Heart right ventricle (tissue), 16 donors: Measurements from ENCODE around the gene RAD51B. TPM values are rescaled to one million over a fixed set of nuclear protein-coding genes. Genes with fewer than 3 reads are reported as not detected.

ENCODE experiments used
- ATAC-seq, 8 donors: fragments of 200-7000 bp; cut with Tn5 transposase; one replicate each; pipeline ENCODE4 v1.9.1; 2020; ENCODE audit warnings: mild to moderate bottlenecking in 8 of 8, moderate library complexity in 8 of 8, moderate number of reproducible peaks in 1 of 8
- DNase-seq, 2 donors: peaks; one replicate each; pipeline ENCODE4 v3.0.0-alpha.2; 2020
- H3K27ac ChIP-seq, 10 donors: fragments of 200-600 bp; sonication (generic) in 2 of 10; one replicate each; pipeline versions ENCODE4 v1.5.0 to v1.8.0; 2020 to 2022; ENCODE audit warnings: mild to moderate bottlenecking in 3 of 10
- H3K27me3 ChIP-seq, 7 donors: fragments of 200-600 bp; one replicate each; pipeline ENCODE4 v1.8.0; 2021 to 2022; ENCODE audit warnings: mild to moderate bottlenecking in 2 of 7
- H3K36me3 ChIP-seq, 9 donors: fragments of 200-600 bp; sonication (generic) in 1 of 9; one replicate each; pipeline versions ENCODE4 v1.5.0 to v1.8.0; 2020 to 2022; ENCODE audit warnings: mild to moderate bottlenecking in 2 of 9
- H3K4me1 ChIP-seq, 9 donors: fragments of 200-600 bp; sonication (generic) in 1 of 9; one replicate each; pipeline versions ENCODE4 v1.5.0 to v1.8.0; 2020 to 2022; ENCODE audit warnings: mild to moderate bottlenecking in 4 of 9
- H3K4me3 ChIP-seq, 10 donors: fragments of 200-600 bp; sonication (generic) in 2 of 10; one replicate each; pipeline versions ENCODE4 v1.5.0 to v1.8.0; 2020 to 2022; ENCODE audit warnings: mild to moderate bottlenecking in 7 of 10, moderate library complexity in 2 of 10
- H3K9me3 ChIP-seq, 11 donors: fragments of 200-600 bp in 10 of 11; sonication (generic) in 2 of 11; one replicate each; pipeline versions ENCODE4 v1.5.0 to v1.8.0; 2013 to 2022; ENCODE audit warnings: mild to moderate bottlenecking in 2 of 11, control low read depth in 1 of 11, moderate library complexity in 1 of 11
- WGBS, 2 donors: extraction: QIAGEN DNeasy Blood & Tissue Kit; methylation state at CpG; one replicate each; pipeline ENCODE4 v1.1.7; 2013; ENCODE audit warnings: inconsistent platforms in 1 of 2; 5-methylcytosine and 5-hydroxymethylcytosine counted together
- intact Hi-C, 10 donors: fragments of 100-400 bp; cut with DNase I; formaldehyde crosslinking; loops; one replicate each; pipeline versions ENCODE4 v1.11.1 to v1.14.2; 2022
- polyA plus RNA-seq, 2 donors: library from polyadenylated mRNA; stranded (reverse); fragments of 200-250 nt; gene quantifications; one replicate each; pipeline ENCODE4 v1.2.3, GENCODE V29; 2013
- total RNA-seq, 10 donors: library from RNA; stranded (reverse); fragmentation: NEBNext Ultra II Directional in 3 of 10; extraction: Animal tissue kit (Norgen Biotek cat#: 25700) in 3 of 10; gene quantifications; one replicate each; pipeline versions ENCODE4 v1.2.1 to v1.2.4, GENCODE V29; 2021 to 2023
- TF ChIP-seq, protein P1 (sequence below), 9 donors: fragments of 200-600 bp; sonication (generic) in 2 of 9; IDR thresholded peaks; one replicate each; pipeline versions ENCODE4 v1.5.0 to v1.8.0; 2021 to 2022; ENCODE audit warnings: antibody characterized with exemption in 9 of 9, mild to moderate bottlenecking in 5 of 9, moderate library complexity in 1 of 9
- donor health status: Arrhythmogenic right ventricular cardiomyopathy.
- donor health status: ischemic (EF 13 %, LVEDD 7.1; RV severe dilation, severe dysfunction).
- donor health status: healthy with polysubstance abuse.
- donor health status: DM: no; HTN: yes; CAD: no.
- donor health status: DM: no; HTN: no; CAD: no.
- donor health status: ischemic (EF 25% LVEDD 6.9; RV normal size, moderate dysfunction).
- donor health status: ischemic (EF 25% LVEDD 5.7; RV mildly dilated, moderate dysfunction).
- donor health status: healthy.
- donor health status: DM: yes; HTN: yes; CAD: no.
- donor health status: Ischemic cardiomyopathy.
- donor health status: ischemic (EF 35%, LVEDD 5.7; RV mildly dilated, moderate dysfunction).
- donor health status: nonischemic (EF 11% LVEDD 7.7; RV severe dilation, severe dysfunction).
- donor health status: DM: yes; HTN: yes; CAD: no.
- donor health status: PGD.
- donor health status: ischemic (EF 29% LVEDD 5.4; RV normal size, mild dysfunction).
- donor health status: nonischemic (EF 23%, LVEDD 6.1; RV moderate dilation, normal function).

Gene RAD51B
- total and polyA plus RNA-seq, 12 donors, result 0.88 to 8.6 (median 3.5) TPM

DNA sequence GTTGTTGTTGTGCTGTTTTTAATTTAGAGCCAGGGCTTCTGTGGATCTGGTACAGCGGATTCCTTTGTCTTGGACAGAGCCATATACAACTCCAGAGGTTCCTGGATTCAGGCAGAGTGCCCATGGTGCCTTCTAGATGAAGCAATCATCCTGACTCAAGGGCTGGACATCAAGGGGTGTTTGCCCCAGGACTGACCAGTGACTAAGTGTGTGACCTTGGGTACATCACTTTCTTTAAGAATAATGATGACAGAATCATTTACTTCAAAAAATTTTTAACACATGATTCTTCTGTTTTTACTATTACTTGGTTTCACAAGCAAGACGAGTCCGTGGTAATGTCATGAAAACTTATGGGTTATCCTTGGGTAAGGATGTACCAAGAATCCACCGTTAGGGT is 576.0 kb downstream of the RAD51B start:
- Histone ChIP-seq H3K9me3 (no peaks in the 10 kb centered on the region), H3K36me3 (no peaks in the 10 kb centered on the region), H3K4me1 (peaks cover 12 to 91% (median 70%) of the 10 kb centered on the region in 9 donors), H3K27ac (peak overlapping the region in 7 of 10 donors; percentile 65 to 91 (median 76)), H3K27me3 (no peaks in the 10 kb centered on the region), H3K4me3 (no peak overlapping the region)
- TF ChIP-seq, protein P1, sequence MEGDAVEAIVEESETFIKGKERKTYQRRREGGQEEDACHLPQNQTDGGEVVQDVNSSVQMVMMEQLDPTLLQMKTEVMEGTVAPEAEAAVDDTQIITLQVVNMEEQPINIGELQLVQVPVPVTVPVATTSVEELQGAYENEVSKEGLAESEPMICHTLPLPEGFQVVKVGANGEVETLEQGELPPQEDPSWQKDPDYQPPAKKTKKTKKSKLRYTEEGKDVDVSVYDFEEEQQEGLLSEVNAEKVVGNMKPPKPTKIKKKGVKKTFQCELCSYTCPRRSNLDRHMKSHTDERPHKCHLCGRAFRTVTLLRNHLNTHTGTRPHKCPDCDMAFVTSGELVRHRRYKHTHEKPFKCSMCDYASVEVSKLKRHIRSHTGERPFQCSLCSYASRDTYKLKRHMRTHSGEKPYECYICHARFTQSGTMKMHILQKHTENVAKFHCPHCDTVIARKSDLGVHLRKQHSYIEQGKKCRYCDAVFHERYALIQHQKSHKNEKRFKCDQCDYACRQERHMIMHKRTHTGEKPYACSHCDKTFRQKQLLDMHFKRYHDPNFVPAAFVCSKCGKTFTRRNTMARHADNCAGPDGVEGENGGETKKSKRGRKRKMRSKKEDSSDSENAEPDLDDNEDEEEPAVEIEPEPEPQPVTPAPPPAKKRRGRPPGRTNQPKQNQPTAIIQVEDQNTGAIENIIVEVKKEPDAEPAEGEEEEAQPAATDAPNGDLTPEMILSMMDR (IDR thresholded peaks at IDR 0.05), result no peak
- intact Hi-C loops, result loop anchor here in 6 of 10 donors (10.0 kb wide), 3 partner anchors 59 to 399 kb away; partner anchors contain the start of gene ZFP36L1 (in 3 of the 6)
- ATAC-seq (peak in 1 of 8 donors; percentile 50), DNase-seq (no peak)
- 79 to 83% methylated on average over 4 of the region's 4 CpGs for WGBS, 2 donors

DNA sequence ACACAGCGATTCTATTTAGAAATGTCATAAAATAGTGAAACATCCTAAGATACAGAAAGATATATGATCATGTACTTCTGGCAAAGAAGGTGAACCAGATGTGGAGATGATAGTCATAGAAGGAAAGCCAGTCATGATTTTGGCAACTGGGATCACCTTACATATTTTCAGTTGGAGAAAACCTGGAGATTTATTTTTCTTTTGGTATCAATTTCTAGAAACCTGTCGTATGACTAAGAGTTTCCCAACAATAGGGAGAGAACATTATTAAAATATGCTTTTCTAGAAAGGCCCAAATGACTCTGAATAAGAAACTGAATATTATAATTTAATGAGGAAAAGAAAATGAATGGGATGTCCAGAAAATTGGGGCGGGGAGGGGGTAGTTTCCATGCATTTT is 576.9 kb downstream of the RAD51B start:
- DNase-seq (no peak), ATAC-seq (no peak)
- Histone ChIP-seq H3K27ac (peak overlapping the region in 4 of 10 donors; percentile 31 to 91 (median 71)), H3K9me3 (no peaks in the 10 kb centered on the region), H3K27me3 (no peaks in the 10 kb centered on the region), H3K4me3 (no peak overlapping the region), H3K36me3 (no peaks in the 10 kb centered on the region), H3K4me1 (peaks cover 11 to 91% (median 73%) of the 10 kb centered on the region in 9 donors)
- 98% methylated on average over 3 of the region's 3 CpGs for WGBS, 2 donors
- TF ChIP-seq, protein P1 (IDR thresholded peaks at IDR 0.05), result no peak
- intact Hi-C loops, result loop anchor here in 6 of 10 donors (10.0 kb wide), 3 partner anchors 58 to 398 kb away; partner anchors contain the start of gene ZFP36L1 (in 3 of the 6)

DNA sequence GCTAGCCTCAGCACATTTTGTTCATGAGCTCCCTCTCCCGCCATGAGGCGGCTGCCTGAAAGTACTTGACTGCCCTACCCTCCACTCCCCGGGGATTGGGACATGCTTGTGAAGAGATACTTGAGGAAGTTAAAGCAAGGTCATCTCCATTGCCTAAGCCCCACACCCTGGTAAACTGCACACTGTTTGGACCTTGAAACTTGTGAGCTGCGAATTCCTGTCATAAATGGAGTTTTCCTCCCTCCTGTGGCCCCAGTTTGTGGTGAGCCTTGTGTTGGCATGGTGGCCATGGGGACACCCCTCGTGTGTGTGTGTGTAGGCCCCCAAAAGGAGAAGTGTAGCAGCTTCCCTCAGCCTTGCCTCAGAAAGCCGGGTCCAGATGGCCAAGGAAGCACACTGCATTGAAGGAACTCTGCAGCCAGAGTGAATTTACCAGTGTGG is 577.8 kb downstream of the RAD51B start:
- Histone ChIP-seq H3K9me3 (no peaks in the 10 kb centered on the region), H3K36me3 (no peaks in the 10 kb centered on the region), H3K4me3 (no peak overlapping the region), H3K4me1 (peaks cover 10 to 91% (median 73%) of the 10 kb centered on the region in 9 donors), H3K27ac (peak overlapping the region in 7 of 10 donors; percentile 1 to 91 (median 37)), H3K27me3 (no peaks in the 10 kb centered on the region)
- 75 to 80% methylated on average over 6 of the region's 6 CpGs for WGBS, 2 donors
- intact Hi-C loops, result loop anchor here in 6 of 10 donors (10.0 kb wide), 3 partner anchors 57 to 397 kb away; partner anchors contain the start of gene ZFP36L1 (in 3 of the 6)
- TF ChIP-seq, protein P1 (IDR thresholded peaks at IDR 0.05), result no peak
- ATAC-seq (peak; percentile 53 to 77 (median 64)), DNase-seq (peak; percentile 35 to 61)

DNA sequence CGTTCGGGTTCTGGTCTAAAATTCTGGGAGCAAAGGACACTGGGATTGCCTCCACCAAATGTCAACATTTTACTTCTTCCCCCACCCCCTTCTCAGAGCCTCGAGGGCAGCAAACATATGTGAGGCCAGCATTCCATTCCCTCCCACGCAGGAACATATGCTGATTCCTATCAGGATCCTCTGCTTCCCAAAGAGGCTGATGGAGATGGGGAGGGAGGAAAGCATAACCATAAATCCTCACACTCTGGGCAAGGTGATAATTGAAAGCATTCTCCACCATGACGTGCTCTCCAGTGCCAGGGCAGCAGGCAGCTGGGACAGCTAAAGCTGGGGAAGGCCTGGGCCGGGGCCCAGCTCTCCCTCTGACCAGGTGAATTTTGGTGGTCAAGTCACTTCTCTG is 578.2 kb downstream of the RAD51B start:
- TF ChIP-seq, protein P1 (IDR thresholded peaks at IDR 0.05), result no peak
- peak overlapping the region in 9 of 10 donors; percentile 1 to 91 (median 37) for H3K27ac ChIP-seq

More for the DNA sequence above, 578.2 kb downstream of the RAD51B start:
- intact Hi-C loops, result loop anchor here in 6 of 10 donors (10.0 kb wide), 3 partner anchors 57 to 397 kb away; partner anchors contain the start of gene ZFP36L1 (in 3 of the 6)
- H3K36me3 ChIP-seq, result no peaks in the 10 kb centered on the region
- no peaks in the 10 kb centered on the region for H3K27me3 ChIP-seq
- DNase-seq (no peak), ATAC-seq (no peak)
- no peak overlapping the region for H3K4me3 ChIP-seq
- 65 to 66% methylated on average over 6 of the region's 6 CpGs for WGBS, 2 donors
- no peaks in the 10 kb centered on the region for H3K9me3 ChIP-seq
- peaks cover 12 to 91% (median 73%) of the 10 kb centered on the region in 9 donors for H3K4me1 ChIP-seq
